Breast epithelium (tissue), 4 donors: ENCODE data around the gene EFNA5. TPM values are rescaled to one million over a fixed set of nuclear protein-coding genes. Genes with fewer than 3 reads are reported as not detected.
"Not testable (repeated sequence)": the region's sequence is repeated elsewhere in the genome, so short reads cannot be mapped to it uniquely, and the experiment has no call there.

Source experiments
- DNase-seq, 2 donors: peaks; one replicate each; pipeline ENCODE4 v3.0.0-alpha.2; 2019; ENCODE audit warnings: low spot score in 2 of 2
- H3K27ac ChIP-seq, 2 donors: fragments of 200-600 bp; sonication (generic) in 1 of 2; one replicate each; pipeline ENCODE4 v1.5.1; 2016 to 2019; ENCODE audit warnings: mild to moderate bottlenecking in 1 of 2
- H3K27me3 ChIP-seq, 2 donors: fragments of 200-600 bp; sonication (generic) in 1 of 2; one replicate each; pipeline versions ENCODE4 v1.5.1 to v1.6.0; 2017 to 2019; ENCODE audit warnings: control low read depth in 1 of 2, mild to moderate bottlenecking in 1 of 2
- H3K36me3 ChIP-seq: fragments of 200-600 bp; one replicate; pipeline ENCODE4 v1.5.1; 2019
- H3K4me1 ChIP-seq, 2 donors: fragments of 200-600 bp; sonication (generic); one replicate each; pipeline ENCODE4 v1.5.1; 2016 to 2019; ENCODE audit warnings: control low read depth in 1 of 2
- H3K4me3 ChIP-seq, 3 donors: fragments of 200-600 bp; sonication (generic); 1 replicate in 2 of 3; 2 replicates in 1 of 3; pipeline ENCODE4 v1.5.1; 2016 to 2019; ENCODE audit warnings: mild to moderate bottlenecking in 3 of 3, moderate library complexity in 2 of 3
- H3K9me3 ChIP-seq, 2 donors: fragments of 200-600 bp; sonication (generic) in 1 of 2; one replicate each; pipeline ENCODE4 v1.5.1; 2016 to 2019; ENCODE audit warnings: control low read depth in 1 of 2
- CTCF ChIP-seq, 3 donors: fragments of 450-650 bp; IDR thresholded peaks; one replicate each; pipeline ENCODE4 v1.5.1; 2016 to 2017; ENCODE audit warnings: antibody characterized with exemption in 3 of 3, mild to moderate bottlenecking in 3 of 3, moderate library complexity in 3 of 3
- POLR2A ChIP-seq: fragments of 450-650 bp; IDR thresholded peaks from one replicate; pipeline ENCODE4 v1.6.1; 2016; ENCODE audit warnings: antibody characterized with exemption, mild to moderate bottlenecking, moderate library complexity
- POLR2AphosphoS5 ChIP-seq, 3 donors: sonication (generic); formaldehyde crosslinking; IDR thresholded peaks; one replicate each; pipeline ENCODE4 v1.6.1; 2017; ENCODE audit warnings: antibody characterized with exemption in 3 of 3
- intact Hi-C: fragments of 100-400 bp; cut with DNase I; formaldehyde crosslinking; loops from one replicate; pipeline ENCODE4 v1.15.1; 2023; ENCODE audit warnings: low total_unique reads
- total RNA-seq, 3 donors: library from RNA; depleted of rRNA; stranded (reverse); fragments of >200 nt; gene quantifications; one replicate each; pipeline ENCODE4 v1.1.0, GENCODE V29; 2016

The EFNA5 gene
- total RNA-seq, 3 donors from 2014 or later = 12.1 to 34.2 (median 12.3) TPM

GRCh38 chr5:107439832-107440231 is 230.9 kb downstream of the EFNA5 start:
- H3K4me1 ChIP-seq = peaks cover 0 to 7% of the 10 kb centered on the region in 2 donors
- H3K36me3 ChIP-seq = no peaks in the 10 kb centered on the region
- no peak for TF ChIP-seq CTCF (IDR thresholded peaks at IDR 0.05)
- TF ChIP-seq POLR2A = no peak
- no peak for TF ChIP-seq POLR2AphosphoS5 (IDR thresholded peaks at IDR 0.05)
- no peak for DNase-seq
- intact Hi-C loops = no loop called here
- H3K9me3 ChIP-seq = peaks cover 4 to 8% of the 10 kb centered on the region in 2 donors
- no peaks in the 10 kb centered on the region for H3K27me3 ChIP-seq
- H3K4me3 ChIP-seq = no peak overlapping the region
- H3K27ac ChIP-seq = no peak overlapping the region

DNA sequence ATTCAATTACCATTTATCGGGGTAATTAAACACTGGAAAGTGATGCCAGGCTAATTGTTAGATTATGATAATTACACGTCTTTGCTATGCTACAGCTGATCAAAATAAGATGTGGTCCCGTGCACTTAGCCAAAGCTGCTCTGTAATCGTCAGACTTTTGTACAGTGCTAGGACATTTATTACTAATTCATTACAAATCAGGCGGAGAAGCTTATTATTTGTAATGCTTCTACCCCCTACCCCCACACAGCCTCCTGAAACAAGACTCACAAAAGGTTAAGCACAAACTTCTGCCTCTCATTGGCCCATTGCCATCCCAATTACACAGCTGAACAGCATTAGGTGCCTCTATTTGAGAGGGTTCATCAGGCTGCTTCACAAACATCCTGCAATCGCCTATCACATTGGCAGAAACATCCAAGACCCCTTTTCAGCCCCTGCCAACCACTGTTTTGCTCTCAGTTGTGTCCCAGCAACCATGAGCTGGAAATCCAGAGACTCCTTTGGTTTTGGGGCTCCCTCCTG is 232.7 kb downstream of the EFNA5 start:
- Histone ChIP-seq H3K27ac (no peak overlapping the region), H3K27me3 (no peaks in the 10 kb centered on the region), H3K4me1 (peaks cover 0 to 7% of the 10 kb centered on the region in 2 donors), H3K9me3 (peaks cover 4 to 8% of the 10 kb centered on the region in 2 donors), H3K36me3 (no peaks in the 10 kb centered on the region), H3K4me3 (no peak overlapping the region)
- TF ChIP-seq CTCF (IDR thresholded peaks at IDR 0.05) = no peak
- TF ChIP-seq POLR2AphosphoS5 (IDR thresholded peaks at IDR 0.05) = no peak
- TF ChIP-seq POLR2A = no peak
- intact Hi-C loops = no loop called here
- DNase-seq = no peak

- TF ChIP-seq POLR2A (no peak), POLR2AphosphoS5 (IDR thresholded peaks at IDR 0.05) (no peak), CTCF (IDR thresholded peaks at IDR 0.05) (no peak)
- no peak for DNase-seq
- H3K9me3 ChIP-seq = peaks cover 4 to 8% of the 10 kb centered on the region in 2 donors
- intact Hi-C loops = no loop called here
- no peaks in the 10 kb centered on the region for H3K27me3 ChIP-seq
- no peak overlapping the region for H3K4me3 ChIP-seq
- no peaks in the 10 kb centered on the region for H3K36me3 ChIP-seq
- H3K27ac ChIP-seq = no peak overlapping the region
- peaks cover 0 to 7% of the 10 kb centered on the region in 2 donors for H3K4me1 ChIP-seq
Measured at GRCh38 chr5:107437154-107437553, 233.6 kb downstream of the EFNA5 start.

- intact Hi-C loops = no loop called here
- no peak for TF ChIP-seq POLR2AphosphoS5 (IDR thresholded peaks at IDR 0.05)
- TF ChIP-seq POLR2A = no peak
- no peak for TF ChIP-seq CTCF (IDR thresholded peaks at IDR 0.05)
- H3K27me3 ChIP-seq = no peaks in the 10 kb centered on the region
Measured at GRCh38 chr5:107436201-107436600, 234.5 kb downstream of the EFNA5 start.

GRCh38 chr5:107435061-107435460 is 235.7 kb downstream of the EFNA5 start:
- TF ChIP-seq POLR2A = no peak
- TF ChIP-seq POLR2AphosphoS5 (IDR thresholded peaks at IDR 0.05) = no peak
- TF ChIP-seq CTCF (IDR thresholded peaks at IDR 0.05) = no peak
- intact Hi-C loops = loop anchor here (2.0 kb wide), 1 partner anchor 42 kb away; no protein-coding TSS in a partner anchor
- H3K9me3 ChIP-seq = peaks cover 4 to 8% of the 10 kb centered on the region in 2 donors

More at GRCh38 chr5:107436201-107436600, 234.5 kb downstream of the EFNA5 start:
- Histone ChIP-seq H3K4me1 (peaks cover 0 to 7% of the 10 kb centered on the region in 2 donors), H3K27ac (peak overlapping the region in 1 of 2 donors; percentile 7), H3K4me3 (no peak overlapping the region), H3K36me3 (no peaks in the 10 kb centered on the region), H3K9me3 (peaks cover 4 to 8% of the 10 kb centered on the region in 2 donors)
- no peak for DNase-seq

DNA sequence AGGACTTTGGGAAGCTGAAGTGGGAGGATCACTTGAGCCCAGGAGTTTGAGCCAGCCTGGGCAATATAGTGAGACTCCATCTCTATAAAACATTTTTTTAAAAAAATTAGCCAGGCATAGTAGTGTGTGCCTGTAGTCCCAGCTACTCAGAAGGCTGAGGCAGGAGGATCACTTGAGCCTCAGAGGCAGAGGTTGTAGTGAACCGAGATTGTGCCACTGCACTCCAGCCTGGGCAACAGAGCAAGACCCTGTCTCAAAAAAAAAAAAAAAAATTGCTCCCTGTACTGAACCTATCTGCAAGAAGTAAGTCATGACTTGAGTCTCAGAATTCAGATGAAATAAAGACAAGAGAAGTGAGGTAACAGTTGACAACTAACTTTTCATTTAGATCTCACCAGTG is 237.1 kb downstream of the EFNA5 start:
- not testable (repeated sequence) for H3K4me1 ChIP-seq, H3K36me3 ChIP-seq, H3K9me3 ChIP-seq, H3K27me3 ChIP-seq, DNase-seq, H3K4me3 ChIP-seq, H3K27ac ChIP-seq
- intact Hi-C loops = loop anchor here (1.0 to 2.0 kb wide), 2 partner anchors 13 to 41 kb away; no protein-coding TSS in a partner anchor

More at GRCh38 chr5:107435061-107435460, 235.7 kb downstream of the EFNA5 start:
- no peaks in the 10 kb centered on the region for H3K27me3 ChIP-seq
- no peaks in the 10 kb centered on the region for H3K36me3 ChIP-seq
- H3K4me3 ChIP-seq = no peak overlapping the region
- no peak overlapping the region for H3K27ac ChIP-seq
- DNase-seq = no peak
- H3K4me1 ChIP-seq = peaks cover 0 to 7% of the 10 kb centered on the region in 2 donors
